DND-41 (cell line): ENCODE data around the gene GIMAP8.

ENCODE experiments used
- ATAC-seq: fragments of 200-7000 bp; cut with Tn5 transposase; 3 replicates; pipeline ENCODE4 v1.9.1; 2021; ENCODE audit warnings: low read depth; ENCODE audit not compliant: insufficient read depth
- DNase-seq: peaks from one replicate; pipeline ENCODE4 v3.0.0-alpha.2; 2020
- H2AFZ ChIP-seq: 2 replicates; pipeline ENCODE4 v1.6.0; 2012; ENCODE audit warnings: low read depth, low read length
- H3K27ac ChIP-seq: 2 replicates; pipeline ENCODE4 v1.5.1; 2012; ENCODE audit warnings: low read length, inconsistent platforms
- H3K27me3 ChIP-seq: fragments of 200-600 bp; sonication (generic); 2 replicates; pipeline ENCODE4 v1.6.0; 2012; ENCODE audit warnings: low read length, mild to moderate bottlenecking, inconsistent platforms; ENCODE audit not compliant: insufficient read depth, poor library complexity
- H3K36me3 ChIP-seq: 2 replicates; pipeline ENCODE4 v1.5.1; 2012; ENCODE audit warnings: low read length, inconsistent platforms; ENCODE audit not compliant: insufficient read depth
- H3K4me1 ChIP-seq: 2 replicates; pipeline ENCODE4 v1.5.1; 2012; ENCODE audit warnings: mild to moderate bottlenecking, low read length; ENCODE audit not compliant: insufficient read depth
- H3K4me2 ChIP-seq: 2 replicates; pipeline ENCODE4 v1.6.0; 2012; ENCODE audit warnings: mild to moderate bottlenecking, moderate library complexity, low read length, inconsistent platforms; ENCODE audit not compliant: insufficient read depth
- H3K4me3 ChIP-seq, 2 experiments: fragments of 200-600 bp in 1 of 2; shearing (Covaris generic) in 1 of 2; 2 replicates each; pipeline ENCODE4 v1.5.1; 2012 to 2016; ENCODE audit warnings: inconsistent platforms in 2 of 2, low read length in 2 of 2, mild to moderate bottlenecking in 2 of 2, low read depth in 1 of 2, moderate library complexity in 1 of 2
- H3K79me2 ChIP-seq: 2 replicates; pipeline ENCODE4 v1.6.0; 2012; ENCODE audit warnings: low read length, inconsistent platforms; ENCODE audit not compliant: insufficient read depth
- H3K9ac ChIP-seq: 2 replicates; pipeline ENCODE4 v1.6.0; 2012; ENCODE audit warnings: low read depth, mild to moderate bottlenecking, inconsistent platforms, low read length, moderate library complexity
- H3K9me3 ChIP-seq: 2 replicates; pipeline ENCODE4 v1.5.1; 2012; ENCODE audit warnings: low read length, moderate library complexity, mild to moderate bottlenecking, inconsistent platforms; ENCODE audit not compliant: insufficient read depth, severe bottlenecking
- H4K20me1 ChIP-seq: 2 replicates; pipeline ENCODE4 v1.6.0; 2012; ENCODE audit warnings: low read length; ENCODE audit not compliant: insufficient read depth
- EZH2 ChIP-seq: IDR thresholded peaks from 3 replicates; pipeline ENCODE4 v1.6.1; 2012; ENCODE audit warnings: borderline replicate concordance, low read depth, mild to moderate bottlenecking, moderate library complexity, low read length, inconsistent platforms; ENCODE audit not compliant: severe bottlenecking
- TF ChIP-seq, protein P1 (sequence below): IDR thresholded peaks from 2 replicates; pipeline ENCODE4 v1.5.1; 2012; ENCODE audit warnings: borderline replicate concordance, low read length, moderate library complexity, mild to moderate bottlenecking; ENCODE audit not compliant: poor library complexity, severe bottlenecking; ENCODE audit errors: extremely low read depth

Gene GIMAP8

DNA sequence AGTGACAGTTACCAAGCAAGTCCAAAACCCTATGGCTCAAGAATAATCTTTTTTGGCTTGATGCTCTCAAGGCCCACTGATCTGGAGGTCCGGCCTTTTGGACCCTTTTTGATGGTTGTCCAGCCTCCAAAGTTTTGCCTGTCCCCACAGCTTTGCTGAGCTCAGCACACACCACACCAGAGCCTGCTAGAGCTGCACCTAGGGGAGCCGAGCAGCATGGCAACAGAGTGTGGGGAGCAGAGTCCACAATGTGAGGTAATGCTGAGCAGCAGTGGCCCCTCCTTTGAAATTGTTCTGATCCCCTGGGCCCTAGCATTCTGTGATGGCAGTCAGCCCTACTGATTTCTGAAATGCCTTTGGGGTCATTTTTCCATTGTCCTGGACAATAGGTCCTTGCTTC is 73.6 kb downstream of the GIMAP8 start:
- Histone ChIP-seq H3K79me2 (peaks cover 23% of the 10 kb centered on the region), H2AFZ (no peak overlapping the region), H3K27me3 (no peaks in the 10 kb centered on the region), H4K20me1 (peaks cover 7% of the 10 kb centered on the region; the same call in 1 of the 2 replicates), H3K4me1 (peaks cover 15% of the 10 kb centered on the region), H3K4me2 (no peak overlapping the region), H3K9ac (no peak overlapping the region), H3K9me3 (peaks cover 4% of the 10 kb centered on the region), H3K27ac (no peak overlapping the region), H3K4me3 (no peak overlapping the region), H3K36me3 (peaks cover 26% of the 10 kb centered on the region)
- TF ChIP-seq, protein P1, sequence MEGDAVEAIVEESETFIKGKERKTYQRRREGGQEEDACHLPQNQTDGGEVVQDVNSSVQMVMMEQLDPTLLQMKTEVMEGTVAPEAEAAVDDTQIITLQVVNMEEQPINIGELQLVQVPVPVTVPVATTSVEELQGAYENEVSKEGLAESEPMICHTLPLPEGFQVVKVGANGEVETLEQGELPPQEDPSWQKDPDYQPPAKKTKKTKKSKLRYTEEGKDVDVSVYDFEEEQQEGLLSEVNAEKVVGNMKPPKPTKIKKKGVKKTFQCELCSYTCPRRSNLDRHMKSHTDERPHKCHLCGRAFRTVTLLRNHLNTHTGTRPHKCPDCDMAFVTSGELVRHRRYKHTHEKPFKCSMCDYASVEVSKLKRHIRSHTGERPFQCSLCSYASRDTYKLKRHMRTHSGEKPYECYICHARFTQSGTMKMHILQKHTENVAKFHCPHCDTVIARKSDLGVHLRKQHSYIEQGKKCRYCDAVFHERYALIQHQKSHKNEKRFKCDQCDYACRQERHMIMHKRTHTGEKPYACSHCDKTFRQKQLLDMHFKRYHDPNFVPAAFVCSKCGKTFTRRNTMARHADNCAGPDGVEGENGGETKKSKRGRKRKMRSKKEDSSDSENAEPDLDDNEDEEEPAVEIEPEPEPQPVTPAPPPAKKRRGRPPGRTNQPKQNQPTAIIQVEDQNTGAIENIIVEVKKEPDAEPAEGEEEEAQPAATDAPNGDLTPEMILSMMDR, result no peak
- no peak for TF ChIP-seq EZH2
- ATAC-seq (peak; percentile 68), DNase-seq (no peak)
